Activated T-cell treated with anti-CD3 and anti-CD28 coated beads, Interleukin-2, amount 50 U/mL, for 48 hours (primary cell): ENCODE data around the gene ALDH16A1.
A peak's percentile ranks its signal among the peaks of the same experiment; 100 is the strongest.

Experiments used
- DNase-seq, 2 experiments: peaks; one replicate each; pipeline ENCODE4 v3.0.0-alpha.2; 2020

The ALDH16A1 gene

GRCh38 chr19:49489601-49490167 lies 36.7 kb downstream of the ALDH16A1 start:
- peak; percentile 61 to 70 for DNase-seq

GRCh38 chr19:49490287-49491029 lies 37.4 kb downstream of the ALDH16A1 start:
- DNase-seq = peak in 1 of 2 experiments; percentile 47

GRCh38 chr19:49491030-49491803 lies 38.2 kb downstream of the ALDH16A1 start:
- DNase-seq = no peak

GRCh38 chr19:49491804-49492572 lies 39.0 kb downstream of the ALDH16A1 start:
- peak; percentile 51 to 66 for DNase-seq

- DNase-seq = peak; percentile 66 to 68
These were observed 39.8 kb downstream of the ALDH16A1 start for GRCh38 chr19:49492573-49493405.

GRCh38 chr19:49496574-49497008 lies 43.6 kb downstream of the ALDH16A1 start:
- no peak for DNase-seq

GRCh38 chr19:49497047-49497788 lies 44.2 kb downstream of the ALDH16A1 start:
- peak; percentile 77 to 79 for DNase-seq

- peak in 1 of 2 experiments; percentile 48 for DNase-seq
These were observed 44.7 kb downstream of the ALDH16A1 start for GRCh38 chr19:49497789-49498103.

- peak in 1 of 2 experiments; percentile 35 for DNase-seq
These were observed 45.5 kb downstream of the ALDH16A1 start for GRCh38 chr19:49498475-49498874.

- peak; percentile 59 to 65 for DNase-seq
These were observed 46.1 kb downstream of the ALDH16A1 start for GRCh38 chr19:49499030-49499670.

GRCh38 chr19:49502866-49503581 lies 50.0 kb downstream of the ALDH16A1 start:
- DNase-seq = peak; percentile 53 to 64

GRCh38 chr19:49503582-49503962 lies 50.5 kb downstream of the ALDH16A1 start:
- no peak for DNase-seq

- peak; percentile 87 to 90 for DNase-seq
These were observed 53.6 kb downstream of the ALDH16A1 start for GRCh38 chr19:49506575-49507105.

- no peak for DNase-seq
These were observed 54.9 kb downstream of the ALDH16A1 start for GRCh38 chr19:49507803-49508494.

- DNase-seq = peak; percentile 44 to 58
These were observed 60.1 kb downstream of the ALDH16A1 start for GRCh38 chr19:49512970-49513745.

GRCh38 chr19:49513746-49514118 lies 60.7 kb downstream of the ALDH16A1 start:
- no peak for DNase-seq

GRCh38 chr19:49514151-49514550 lies 61.1 kb downstream of the ALDH16A1 start:
- DNase-seq = no peak

- DNase-seq = no peak
These were observed 62.7 kb downstream of the ALDH16A1 start for GRCh38 chr19:49515767-49516166.
